WTC11 (cell line): Measurements from ENCODE around the gene ZC3H12D.

Source experiments
- ELF4 ChIP-seq: sonication (generic); formaldehyde crosslinking; IDR thresholded peaks from 2 replicates; pipeline ENCODE4 v1.8.1; 2022; ENCODE audit warnings: low read depth, mild to moderate bottlenecking, moderate library complexity, missing genetic modification reagents
- FOXJ3 ChIP-seq: sonication (generic); formaldehyde crosslinking; IDR thresholded peaks from 2 replicates; pipeline ENCODE4 v1.9.0; 2021; ENCODE audit warnings: missing genetic modification reagents, mild to moderate bottlenecking, borderline replicate concordance
- FOXP4 ChIP-seq: sonication (generic); formaldehyde crosslinking; IDR thresholded peaks from 2 replicates; pipeline ENCODE4 v1.8.0; 2022; ENCODE audit warnings: mild to moderate bottlenecking, missing genetic modification reagents
- MYBL2 ChIP-seq: sonication (generic); formaldehyde crosslinking; IDR thresholded peaks from 2 replicates; pipeline ENCODE4 v1.8.1; 2023; ENCODE audit warnings: mild to moderate bottlenecking, moderate library complexity, missing genetic modification reagents
- PRRX2 ChIP-seq: fragments of 250-450 bp; sonication (Bioruptor Pico); IDR thresholded peaks from 2 replicates; pipeline ENCODE4 v1.8.0; 2021; ENCODE audit warnings: mild to moderate bottlenecking
- SP1 ChIP-seq: sonication (generic); formaldehyde crosslinking; conservative IDR thresholded peaks from 2 replicates; pipeline ENCODE4 v1.8.1; 2022; ENCODE audit warnings: missing genetic modification reagents
- STAT6 ChIP-seq: sonication (generic); formaldehyde crosslinking; conservative IDR thresholded peaks from 2 replicates; pipeline ENCODE4 v1.8.1; 2023; ENCODE audit warnings: mild to moderate bottlenecking, low read depth, missing genetic modification reagents, moderate library complexity
- TEAD4 ChIP-seq: sonication (generic); formaldehyde crosslinking; IDR thresholded peaks from 2 replicates; pipeline ENCODE4 v1.8.0; 2022; ENCODE audit warnings: mild to moderate bottlenecking, missing genetic modification reagents
- ZNF317 ChIP-seq: sonication (generic); formaldehyde crosslinking; IDR thresholded peaks from 2 replicates; pipeline ENCODE4 v1.8.1; 2023; ENCODE audit warnings: low read depth, mild to moderate bottlenecking, moderate library complexity, missing genetic modification reagents, borderline replicate concordance
- TF ChIP-seq, protein P1 (sequence below): fragments of 200-600 bp; IDR thresholded peaks from 2 replicates; pipeline ENCODE4 v1.8.0; 2022; ENCODE audit warnings: antibody characterized with exemption
- TF ChIP-seq, protein P2 (sequence below): sonication (generic); formaldehyde crosslinking; IDR thresholded peaks from 2 replicates; pipeline ENCODE4 v1.8.0; 2022; ENCODE audit warnings: missing genetic modification reagents

DNA sequence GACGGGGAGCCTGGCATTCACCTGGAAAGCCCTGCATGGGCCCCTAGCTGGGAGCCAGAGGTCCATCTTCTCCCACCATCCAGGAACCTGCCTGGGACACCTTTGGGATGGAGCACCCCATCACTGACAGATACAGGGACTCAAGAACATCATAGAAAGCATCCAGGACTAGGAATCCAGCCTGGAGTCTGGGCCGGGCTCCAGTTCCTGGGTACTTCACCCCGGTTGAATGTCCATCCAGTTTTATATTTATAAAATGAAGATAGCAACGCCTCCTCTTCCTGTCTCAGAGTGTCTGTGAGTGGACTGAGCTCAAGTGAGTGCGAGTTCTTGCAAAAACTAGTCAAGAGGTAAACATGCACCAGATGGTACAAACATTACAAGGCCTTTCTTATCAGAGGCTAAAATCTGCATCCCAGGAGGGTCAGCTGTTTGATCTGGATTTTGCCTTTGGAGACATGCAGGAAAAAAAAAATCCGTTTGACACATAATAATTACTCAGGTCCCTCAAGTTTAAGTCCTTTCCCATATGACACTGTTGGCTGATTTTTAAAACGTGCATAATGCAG is 27.4 kb downstream of the ZC3H12D start:
- TF ChIP-seq ELF4 (CRISPR knock-in tag), result no peak
- TF ChIP-seq, protein P1, sequence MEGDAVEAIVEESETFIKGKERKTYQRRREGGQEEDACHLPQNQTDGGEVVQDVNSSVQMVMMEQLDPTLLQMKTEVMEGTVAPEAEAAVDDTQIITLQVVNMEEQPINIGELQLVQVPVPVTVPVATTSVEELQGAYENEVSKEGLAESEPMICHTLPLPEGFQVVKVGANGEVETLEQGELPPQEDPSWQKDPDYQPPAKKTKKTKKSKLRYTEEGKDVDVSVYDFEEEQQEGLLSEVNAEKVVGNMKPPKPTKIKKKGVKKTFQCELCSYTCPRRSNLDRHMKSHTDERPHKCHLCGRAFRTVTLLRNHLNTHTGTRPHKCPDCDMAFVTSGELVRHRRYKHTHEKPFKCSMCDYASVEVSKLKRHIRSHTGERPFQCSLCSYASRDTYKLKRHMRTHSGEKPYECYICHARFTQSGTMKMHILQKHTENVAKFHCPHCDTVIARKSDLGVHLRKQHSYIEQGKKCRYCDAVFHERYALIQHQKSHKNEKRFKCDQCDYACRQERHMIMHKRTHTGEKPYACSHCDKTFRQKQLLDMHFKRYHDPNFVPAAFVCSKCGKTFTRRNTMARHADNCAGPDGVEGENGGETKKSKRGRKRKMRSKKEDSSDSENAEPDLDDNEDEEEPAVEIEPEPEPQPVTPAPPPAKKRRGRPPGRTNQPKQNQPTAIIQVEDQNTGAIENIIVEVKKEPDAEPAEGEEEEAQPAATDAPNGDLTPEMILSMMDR, result no peak
- no peak for TF ChIP-seq FOXJ3
- TF ChIP-seq, protein P2, sequence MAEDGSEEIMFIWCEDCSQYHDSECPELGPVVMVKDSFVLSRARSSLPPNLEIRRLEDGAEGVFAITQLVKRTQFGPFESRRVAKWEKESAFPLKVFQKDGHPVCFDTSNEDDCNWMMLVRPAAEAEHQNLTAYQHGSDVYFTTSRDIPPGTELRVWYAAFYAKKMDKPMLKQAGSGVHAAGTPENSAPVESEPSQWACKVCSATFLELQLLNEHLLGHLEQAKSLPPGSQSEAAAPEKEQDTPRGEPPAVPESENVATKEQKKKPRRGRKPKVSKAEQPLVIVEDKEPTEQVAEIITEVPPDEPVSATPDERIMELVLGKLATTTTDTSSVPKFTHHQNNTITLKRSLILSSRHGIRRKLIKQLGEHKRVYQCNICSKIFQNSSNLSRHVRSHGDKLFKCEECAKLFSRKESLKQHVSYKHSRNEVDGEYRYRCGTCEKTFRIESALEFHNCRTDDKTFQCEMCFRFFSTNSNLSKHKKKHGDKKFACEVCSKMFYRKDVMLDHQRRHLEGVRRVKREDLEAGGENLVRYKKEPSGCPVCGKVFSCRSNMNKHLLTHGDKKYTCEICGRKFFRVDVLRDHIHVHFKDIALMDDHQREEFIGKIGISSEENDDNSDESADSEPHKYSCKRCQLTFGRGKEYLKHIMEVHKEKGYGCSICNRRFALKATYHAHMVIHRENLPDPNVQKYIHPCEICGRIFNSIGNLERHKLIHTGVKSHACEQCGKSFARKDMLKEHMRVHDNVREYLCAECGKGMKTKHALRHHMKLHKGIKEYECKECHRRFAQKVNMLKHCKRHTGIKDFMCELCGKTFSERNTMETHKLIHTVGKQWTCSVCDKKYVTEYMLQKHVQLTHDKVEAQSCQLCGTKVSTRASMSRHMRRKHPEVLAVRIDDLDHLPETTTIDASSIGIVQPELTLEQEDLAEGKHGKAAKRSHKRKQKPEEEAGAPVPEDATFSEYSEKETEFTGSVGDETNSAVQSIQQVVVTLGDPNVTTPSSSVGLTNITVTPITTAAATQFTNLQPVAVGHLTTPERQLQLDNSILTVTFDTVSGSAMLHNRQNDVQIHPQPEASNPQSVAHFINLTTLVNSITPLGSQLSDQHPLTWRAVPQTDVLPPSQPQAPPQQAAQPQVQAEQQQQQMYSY (CRISPR knock-in tag), result no peak
- no peak for TF ChIP-seq MYBL2
- no peak for TF ChIP-seq FOXP4 (CRISPR knock-in tag)
- TF ChIP-seq PRRX2 (CRISPR knock-in tag), result no peak
- TF ChIP-seq ZNF317 (CRISPR knock-in tag), result no peak
- no peak for TF ChIP-seq SP1 (CRISPR knock-in tag)
- TF ChIP-seq STAT6 (CRISPR knock-in tag), result no peak
- TF ChIP-seq TEAD4 (CRISPR knock-in tag), result no peak
